ENCODE results near the gene PPP1R7.

Gene PPP1R7

GRCh38 chr2:241138471-241138870 is 11.8 kb upstream of the PPP1R7 start:
- DNase-seq (ENCODE audit: low read depth in 1 of 2, low spot score in 1 of 2) = no peak

GRCh38 chr2:241139531-241140444 is 10.5 kb upstream of the PPP1R7 start:
- no peak for DNase-seq (ENCODE audit: low read depth in 1 of 2, low spot score in 1 of 2)

GRCh38 chr2:241140445-241140840 is 9.8 kb upstream of the PPP1R7 start:
- no peak for DNase-seq (ENCODE audit: low read depth in 1 of 2, low spot score in 1 of 2)

GRCh38 chr2:241141214-241141770 is 9.0 kb upstream of the PPP1R7 start:
- no peak for DNase-seq (ENCODE audit: low read depth in 1 of 2, low spot score in 1 of 2)

GRCh38 chr2:241142063-241142462 is 8.2 kb upstream of the PPP1R7 start:
- DNase-seq (ENCODE audit: low read depth in 1 of 2, low spot score in 1 of 2) = no peak

- no peak for DNase-seq (ENCODE audit: low read depth in 1 of 2, low spot score in 1 of 2)
Measured at GRCh38 chr2:241142593-241142992, 7.7 kb upstream of the PPP1R7 start.

- no peak for DNase-seq (ENCODE audit: low read depth in 1 of 2, low spot score in 1 of 2)
Measured at GRCh38 chr2:241146286-241146685, 4.0 kb upstream of the PPP1R7 start.

- DNase-seq (ENCODE audit: low read depth in 1 of 2, low spot score in 1 of 2) = no peak
Measured at GRCh38 chr2:241147336-241147735, 2.9 kb upstream of the PPP1R7 start.

GRCh38 chr2:241148239-241148638 is 2.0 kb upstream of the PPP1R7 start:
- DNase-seq (ENCODE audit: low read depth in 1 of 2, low spot score in 1 of 2) = no peak

GRCh38 chr2:241148891-241149674 is 1.2 kb upstream of the PPP1R7 start, which contains the start of gene PASK:
TSS of gene PASK (minus strand) at chr2:241149472. CDS start at chr2:241143032, 6,440 bp downstream.
- peak; percentile 83 to 86 for DNase-seq (ENCODE audit: low read depth in 1 of 2, low spot score in 1 of 2)

GRCh38 chr2:241149675-241149924 is 667 bp upstream of the PPP1R7 start:
- no peak for DNase-seq (ENCODE audit: low read depth in 1 of 2, low spot score in 1 of 2)

- DNase-seq (ENCODE audit: low read depth in 1 of 2, low spot score in 1 of 2) = no peak
Measured at GRCh38 chr2:241150660-241151530, 628 bp downstream of the PPP1R7 start.

GRCh38 chr2:241151934-241152660 is 1.8 kb downstream of the PPP1R7 start:
- DNase-seq (ENCODE audit: low read depth in 1 of 2, low spot score in 1 of 2) = no peak

- DNase-seq (ENCODE audit: low read depth in 1 of 2, low spot score in 1 of 2) = no peak
Measured at GRCh38 chr2:241153616-241154015, 3.3 kb downstream of the PPP1R7 start.

GRCh38 chr2:241154915-241155314 is 4.6 kb downstream of the PPP1R7 start:
- no peak for DNase-seq (ENCODE audit: low read depth in 1 of 2, low spot score in 1 of 2)

- no peak for DNase-seq (ENCODE audit: low read depth in 1 of 2, low spot score in 1 of 2)
Measured at GRCh38 chr2:241155936-241156335, 5.7 kb downstream of the PPP1R7 start.

GRCh38 chr2:241156971-241157441 is 6.7 kb downstream of the PPP1R7 start:
- DNase-seq (ENCODE audit: low read depth in 1 of 2, low spot score in 1 of 2) = no peak

GRCh38 chr2:241157841-241158545 is 7.7 kb downstream of the PPP1R7 start:
- no peak for DNase-seq (ENCODE audit: low read depth in 1 of 2, low spot score in 1 of 2)

GRCh38 chr2:241158546-241158900 is 8.3 kb downstream of the PPP1R7 start:
- DNase-seq (ENCODE audit: low read depth in 1 of 2, low spot score in 1 of 2) = no peak

GRCh38 chr2:241159116-241159515 is 8.8 kb downstream of the PPP1R7 start:
- DNase-seq (ENCODE audit: low read depth in 1 of 2, low spot score in 1 of 2) = no peak

Data from activated T-helper 1 cell treated with anti-CD3 and anti-CD28 coated beads, Interleukin-2, amount 50 U/mL, for 16 hours (primary cell).